ENCODE measurements around the gene KIF3C. TPM values are rescaled to one million over a fixed set of nuclear protein-coding genes. Genes with fewer than 3 reads are reported as not detected.
A peak's percentile ranks its signal among the peaks of the same experiment; 100 is the strongest.

KIF3C gene
- total RNA-seq, 1 donor from 2014 or later: 6.5 TPM

- intact Hi-C loops (cut with DNase I): loop anchor here (5.0 kb wide), 1 partner anchor 148 kb away; no protein-coding TSS in a partner anchor
- Histone ChIP-seq H3K27me3 (no peaks in the 10 kb centered on the region), H3K4me1 (no peaks in the 10 kb centered on the region), H3K4me3 (no peak overlapping the region), H3K27ac (no peak overlapping the region), H3K36me3 (no peaks in the 10 kb centered on the region), H3K9me3 (no peaks in the 10 kb centered on the region)
- DNase-seq (no peak), ATAC-seq (peak; percentile 47)
- TF ChIP-seq CTCF (IDR thresholded peaks at IDR 0.05): no peak
Observed at GRCh38 chr2:25994509-25994908, 12.2 kb upstream of the KIF3C start.

GRCh38 chr2:25993049-25993448 lies 10.8 kb upstream of the KIF3C start:
- intact Hi-C loops (cut with DNase I): loop anchor here (5.0 kb wide), 1 partner anchor 149 kb away; no protein-coding TSS in a partner anchor

GRCh38 chr2:25992556-25992955 lies 10.3 kb upstream of the KIF3C start:
- DNase-seq (no peak), ATAC-seq (no peak)
- H3K4me3 ChIP-seq: no peak overlapping the region
- no peaks in the 10 kb centered on the region for H3K36me3 ChIP-seq
- no peak overlapping the region for H3K27ac ChIP-seq
- H3K27me3 ChIP-seq: no peaks in the 10 kb centered on the region
- no peaks in the 10 kb centered on the region for H3K9me3 ChIP-seq
- H3K4me1 ChIP-seq: no peaks in the 10 kb centered on the region
- TF ChIP-seq CTCF (IDR thresholded peaks at IDR 0.05): no peak
- intact Hi-C loops (cut with DNase I): loop anchor here (5.0 kb wide), 1 partner anchor 150 kb away; no protein-coding TSS in a partner anchor

More at GRCh38 chr2:25993049-25993448, 10.8 kb upstream of the KIF3C start:
- no peak for TF ChIP-seq CTCF (IDR thresholded peaks at IDR 0.05)
- H3K4me1 ChIP-seq: no peaks in the 10 kb centered on the region
- no peak overlapping the region for H3K4me3 ChIP-seq
- DNase-seq (no peak), ATAC-seq (no peak)
- H3K27ac ChIP-seq: no peak overlapping the region
- H3K36me3 ChIP-seq: no peaks in the 10 kb centered on the region
- H3K9me3 ChIP-seq: no peaks in the 10 kb centered on the region
- no peaks in the 10 kb centered on the region for H3K27me3 ChIP-seq

- Histone ChIP-seq H3K9me3 (no peaks in the 10 kb centered on the region), H3K36me3 (no peaks in the 10 kb centered on the region), H3K4me1 (no peaks in the 10 kb centered on the region), H3K27ac (no peak overlapping the region), H3K27me3 (no peaks in the 10 kb centered on the region), H3K4me3 (no peak overlapping the region)
- intact Hi-C loops (cut with DNase I): loop anchor here (5.0 kb wide), 1 partner anchor 150 kb away; no protein-coding TSS in a partner anchor
- TF ChIP-seq CTCF (IDR thresholded peaks at IDR 0.05): no peak
- ATAC-seq (peak; percentile 30), DNase-seq (no peak)
Observed at GRCh38 chr2:25991965-25992364, 9.7 kb upstream of the KIF3C start.

GRCh38 chr2:25989154-25989553 lies 6.9 kb upstream of the KIF3C start:
- Histone ChIP-seq H3K27me3 (no peaks in the 10 kb centered on the region), H3K36me3 (no peaks in the 10 kb centered on the region), H3K27ac (no peak overlapping the region), H3K9me3 (no peaks in the 10 kb centered on the region), H3K4me1 (no peaks in the 10 kb centered on the region), H3K4me3 (no peak overlapping the region)
- ATAC-seq (no peak), DNase-seq (no peak)
- intact Hi-C loops (cut with DNase I): no loop called here
- no peak for TF ChIP-seq CTCF (IDR thresholded peaks at IDR 0.05)

GRCh38 chr2:25988134-25988533 lies 5.8 kb upstream of the KIF3C start:
- Histone ChIP-seq H3K27ac (no peak overlapping the region), H3K27me3 (no peaks in the 10 kb centered on the region), H3K36me3 (no peaks in the 10 kb centered on the region), H3K4me3 (no peak overlapping the region), H3K4me1 (no peaks in the 10 kb centered on the region), H3K9me3 (no peaks in the 10 kb centered on the region)
- ATAC-seq (no peak), DNase-seq (no peak)
- intact Hi-C loops (cut with DNase I): no loop called here
- no peak for TF ChIP-seq CTCF (IDR thresholded peaks at IDR 0.05)

Measured in upper lobe of right lung (tissue), 1 donor.